ENCODE data around the gene NSMF.

DNA sequence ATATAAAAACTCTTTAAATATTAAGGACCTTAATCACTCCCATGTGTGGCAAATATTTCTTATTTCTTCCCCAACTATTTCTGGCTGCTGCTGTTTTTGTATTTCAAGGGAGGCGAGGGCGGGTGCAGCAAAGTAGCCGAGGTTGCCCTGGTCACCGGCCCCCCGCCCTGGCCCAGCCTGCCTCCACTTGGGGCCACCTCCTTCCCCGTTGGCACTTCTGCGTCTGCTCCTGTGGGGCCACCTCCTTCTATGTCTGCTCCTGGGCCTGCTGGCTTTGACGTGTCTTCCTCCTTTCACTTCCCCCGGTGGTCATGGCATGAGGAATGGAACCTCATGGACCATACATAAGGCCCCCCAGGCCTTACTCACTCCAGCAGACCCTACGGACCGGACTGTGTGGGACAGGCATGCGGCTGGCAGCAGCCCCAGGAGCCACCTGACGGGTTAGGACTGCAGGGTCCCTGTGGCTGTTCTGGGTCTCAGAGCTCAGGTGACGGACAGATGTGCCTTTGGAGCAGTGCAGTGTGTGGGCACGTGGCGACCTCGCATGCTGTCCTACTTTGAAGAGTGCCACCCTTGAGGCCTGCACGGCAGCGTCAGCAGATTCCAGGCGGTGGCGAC lies 12.2 kb downstream of the NSMF start:
- TF ChIP-seq, protein P1, sequence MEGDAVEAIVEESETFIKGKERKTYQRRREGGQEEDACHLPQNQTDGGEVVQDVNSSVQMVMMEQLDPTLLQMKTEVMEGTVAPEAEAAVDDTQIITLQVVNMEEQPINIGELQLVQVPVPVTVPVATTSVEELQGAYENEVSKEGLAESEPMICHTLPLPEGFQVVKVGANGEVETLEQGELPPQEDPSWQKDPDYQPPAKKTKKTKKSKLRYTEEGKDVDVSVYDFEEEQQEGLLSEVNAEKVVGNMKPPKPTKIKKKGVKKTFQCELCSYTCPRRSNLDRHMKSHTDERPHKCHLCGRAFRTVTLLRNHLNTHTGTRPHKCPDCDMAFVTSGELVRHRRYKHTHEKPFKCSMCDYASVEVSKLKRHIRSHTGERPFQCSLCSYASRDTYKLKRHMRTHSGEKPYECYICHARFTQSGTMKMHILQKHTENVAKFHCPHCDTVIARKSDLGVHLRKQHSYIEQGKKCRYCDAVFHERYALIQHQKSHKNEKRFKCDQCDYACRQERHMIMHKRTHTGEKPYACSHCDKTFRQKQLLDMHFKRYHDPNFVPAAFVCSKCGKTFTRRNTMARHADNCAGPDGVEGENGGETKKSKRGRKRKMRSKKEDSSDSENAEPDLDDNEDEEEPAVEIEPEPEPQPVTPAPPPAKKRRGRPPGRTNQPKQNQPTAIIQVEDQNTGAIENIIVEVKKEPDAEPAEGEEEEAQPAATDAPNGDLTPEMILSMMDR (IDR thresholded peaks at IDR 0.05; ENCODE audit: low read length) = no peak
- TF ChIP-seq EZH2 (IDR thresholded peaks at IDR 0.05; ENCODE audit: borderline replicate concordance, low read length) = no peak
